GM21381 (cell line): ENCODE measurements around the gene CZIB.

Source experiments
- ATAC-seq: cut with Tn5 transposase; IDR thresholded peaks from one replicate; pipeline ENCODE4 v1.9.1; 2021; ENCODE audit warnings: mild to moderate bottlenecking, moderate library complexity; ENCODE audit not compliant: unreplicated experiment

The CZIB gene

GRCh38 chr1:53220171-53220961, at the start of gene CZIB:
TSS of gene CZIB (minus strand) at chr1:53220634. CDS start at chr1:53220575, 59 bp downstream.
- peak; percentile 92 for ATAC-seq

- no peak for ATAC-seq
Observed at GRCh38 chr1:53270107-53270506, 49.7 kb upstream of the CZIB start.

- ATAC-seq: no peak
Observed at GRCh38 chr1:53267761-53268160, 47.3 kb upstream of the CZIB start.

GRCh38 chr1:53266038-53266437, 45.6 kb upstream of the CZIB start:
- no peak for ATAC-seq

DNA sequence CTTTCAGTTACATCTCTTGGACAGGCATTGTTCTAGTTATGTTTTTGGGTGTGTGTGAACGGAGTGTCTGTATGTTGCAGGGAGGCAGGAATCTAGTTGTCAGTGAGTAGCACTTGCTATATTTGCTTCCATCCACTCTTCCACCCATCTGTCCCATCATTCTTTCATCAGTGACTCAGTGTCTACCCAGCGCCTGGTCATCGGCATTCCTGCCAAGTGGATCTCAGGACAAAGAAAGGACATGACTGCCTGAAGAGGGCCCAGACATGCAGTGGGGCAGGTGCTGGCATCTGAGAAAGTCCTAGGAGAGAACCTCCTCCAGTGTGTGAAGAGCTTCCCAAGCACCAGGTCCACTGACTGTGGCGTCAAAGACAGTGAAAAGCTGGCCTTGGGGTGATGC, 45.1 kb upstream of the CZIB start:
- no peak for ATAC-seq

- ATAC-seq: no peak
Observed at GRCh38 chr1:53264048-53264447, 43.6 kb upstream of the CZIB start.

GRCh38 chr1:53262000-53262399, 41.6 kb upstream of the CZIB start:
- no peak for ATAC-seq

DNA sequence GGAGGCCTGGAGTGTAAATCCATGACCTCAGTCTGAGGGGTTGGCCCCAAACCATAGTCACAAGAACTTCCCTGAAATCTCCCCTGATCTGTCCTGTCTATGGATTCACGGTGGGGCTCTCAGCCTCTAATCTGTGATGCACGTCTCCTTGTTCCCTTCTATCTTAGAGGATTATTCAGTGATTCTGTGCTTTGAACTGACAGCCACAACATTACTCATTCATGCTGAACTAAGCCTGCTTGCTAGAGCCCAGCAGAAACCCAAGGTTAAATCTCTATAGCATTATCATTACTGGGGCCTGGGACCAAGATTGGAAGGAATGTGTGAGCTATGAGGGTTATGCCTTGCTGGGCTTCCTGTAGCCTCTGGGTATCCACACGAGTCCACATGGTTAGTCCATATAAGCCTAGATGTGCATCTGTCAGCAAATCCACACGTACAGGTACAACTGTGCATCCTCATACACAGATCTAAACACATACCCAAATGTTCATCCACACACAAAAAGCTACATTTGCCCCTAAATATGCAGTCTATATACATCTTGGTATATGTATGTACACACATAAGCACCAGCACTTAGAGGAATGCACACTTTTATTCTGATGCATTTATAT, 40.3 kb upstream of the CZIB start:
- no peak for ATAC-seq

- ATAC-seq: no peak
Observed at GRCh38 chr1:53259932-53260331, 39.5 kb upstream of the CZIB start.

GRCh38 chr1:53258216-53258615, 37.8 kb upstream of the CZIB start:
- no peak for ATAC-seq

GRCh38 chr1:53257454-53258081, 37.1 kb upstream of the CZIB start:
- ATAC-seq: no peak

DNA sequence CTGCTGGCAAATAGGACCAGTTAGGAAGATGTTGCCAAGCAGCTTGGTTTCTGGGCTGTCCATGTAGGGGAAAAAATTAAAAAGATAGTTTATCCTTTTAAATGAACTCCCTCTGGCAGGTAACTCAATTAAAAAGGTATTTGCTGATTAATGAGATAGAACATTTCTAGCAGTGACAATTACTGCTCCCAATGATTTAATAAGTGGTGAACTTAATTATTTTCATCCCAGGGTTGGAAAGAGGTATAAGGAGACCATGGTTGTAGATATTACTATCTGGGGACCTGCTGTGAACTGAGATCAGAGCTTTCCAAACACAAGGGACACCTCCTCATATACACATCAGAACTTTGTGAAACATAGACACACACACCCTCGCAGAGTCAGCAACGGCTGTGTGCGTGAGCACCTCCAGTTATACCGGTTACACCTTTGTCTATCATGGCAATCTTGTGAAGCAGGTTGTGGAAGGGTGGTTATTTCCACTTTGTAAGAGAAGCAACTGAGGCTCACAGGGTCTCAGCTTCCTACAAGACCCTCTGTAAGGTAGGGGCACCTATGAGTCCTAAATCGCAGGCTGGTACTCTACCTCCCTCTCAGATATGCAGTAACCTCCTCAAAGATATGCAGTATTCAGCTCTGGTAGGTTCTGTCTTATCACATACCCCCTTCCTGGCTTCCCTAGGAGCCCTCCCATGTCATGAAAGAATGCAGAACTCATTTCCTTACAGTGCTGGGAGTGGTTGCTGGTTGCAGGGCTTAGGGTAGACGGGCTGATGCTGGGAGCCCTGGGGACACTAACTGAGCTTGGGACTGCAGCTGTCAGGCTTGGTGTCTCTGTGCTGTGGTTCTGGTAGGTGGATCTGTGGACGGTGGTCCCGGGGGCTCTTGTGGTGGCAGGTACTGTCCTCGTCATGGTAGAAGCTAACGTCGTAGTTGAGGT, 36.3 kb upstream of the CZIB start:
- ATAC-seq: no peak

DNA sequence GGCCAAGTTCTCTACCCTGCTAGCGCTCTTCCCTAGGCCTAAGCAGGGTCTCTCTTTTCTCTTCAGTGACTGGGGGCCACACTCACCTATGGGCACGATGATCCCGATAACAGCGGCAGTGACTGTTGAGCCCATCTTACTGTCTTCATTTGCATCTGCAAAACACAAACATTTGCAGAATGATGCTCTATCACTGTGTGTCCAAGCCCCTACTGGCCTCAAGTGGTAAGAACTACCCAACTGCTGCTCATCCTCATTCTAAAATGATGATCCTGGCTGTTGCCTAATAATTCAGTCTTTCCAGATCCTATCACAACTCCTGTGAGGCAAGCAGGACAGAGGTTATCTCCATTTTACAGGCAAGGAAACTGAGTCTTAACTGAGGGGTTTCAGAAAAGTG, 34.6 kb upstream of the CZIB start:
- ATAC-seq: no peak

GRCh38 chr1:53254011-53254640, 33.7 kb upstream of the CZIB start:
- ATAC-seq: no peak

DNA sequence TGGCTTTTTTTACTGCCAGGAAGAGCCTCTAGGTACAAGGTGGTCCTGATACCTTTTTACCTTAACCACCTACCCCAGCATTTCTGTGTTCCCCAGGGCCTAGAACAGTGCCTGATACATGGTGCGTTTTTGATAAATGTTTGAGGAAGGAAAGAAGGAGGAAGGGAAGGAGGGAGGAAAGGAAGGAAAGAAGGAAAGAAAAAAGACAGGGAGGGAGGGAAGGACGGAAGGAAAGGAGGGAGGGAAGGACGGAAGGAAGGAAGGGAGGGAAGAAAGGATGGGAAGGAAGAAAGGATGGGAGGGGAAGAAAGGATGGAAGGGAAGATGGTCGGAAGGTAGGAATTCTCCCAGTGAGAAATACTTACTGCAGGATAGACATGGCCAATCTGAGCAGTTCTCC, 29.9 kb upstream of the CZIB start:
- no peak for ATAC-seq

- no peak for ATAC-seq
Observed at GRCh38 chr1:53249706-53250105, 29.3 kb upstream of the CZIB start.

DNA sequence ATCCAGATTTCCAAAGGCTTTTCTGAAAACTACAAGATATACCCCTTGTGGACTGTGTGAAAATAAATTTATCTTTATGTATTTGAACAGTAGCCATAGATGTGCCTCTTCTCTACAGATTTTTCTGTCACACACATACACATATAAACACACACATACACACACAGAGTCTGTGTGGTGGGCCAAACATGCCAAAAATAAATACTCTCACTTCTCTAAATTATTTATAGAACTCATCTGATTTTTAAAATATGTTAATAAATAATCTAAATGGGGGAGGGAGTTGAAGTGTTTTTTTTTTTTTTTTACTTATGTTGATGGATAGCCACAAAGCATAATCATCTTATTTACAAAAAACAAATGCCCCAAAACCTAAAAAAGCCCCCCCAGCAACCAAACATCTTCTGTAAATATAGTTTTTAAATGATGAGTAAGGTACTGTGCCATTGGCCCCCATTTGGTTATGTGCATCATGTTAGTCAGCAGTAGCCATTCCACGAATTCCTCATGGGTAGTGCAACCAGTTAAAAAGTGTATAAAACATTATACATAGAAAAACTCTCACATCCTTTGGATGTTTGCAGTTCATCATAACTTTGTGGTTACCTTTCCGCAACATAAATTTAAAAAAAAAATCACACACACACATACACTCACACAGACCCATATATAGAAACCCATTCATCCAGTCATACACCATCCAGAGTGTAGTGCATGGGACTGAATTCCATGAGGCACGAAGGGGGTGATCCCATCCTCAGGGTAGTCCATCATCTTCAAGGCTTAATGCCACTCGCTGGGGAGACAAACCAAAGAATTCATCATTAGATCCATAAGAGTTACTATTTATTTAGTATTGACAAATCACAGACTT, 26.1 kb upstream of the CZIB start:
- ATAC-seq: no peak

DNA sequence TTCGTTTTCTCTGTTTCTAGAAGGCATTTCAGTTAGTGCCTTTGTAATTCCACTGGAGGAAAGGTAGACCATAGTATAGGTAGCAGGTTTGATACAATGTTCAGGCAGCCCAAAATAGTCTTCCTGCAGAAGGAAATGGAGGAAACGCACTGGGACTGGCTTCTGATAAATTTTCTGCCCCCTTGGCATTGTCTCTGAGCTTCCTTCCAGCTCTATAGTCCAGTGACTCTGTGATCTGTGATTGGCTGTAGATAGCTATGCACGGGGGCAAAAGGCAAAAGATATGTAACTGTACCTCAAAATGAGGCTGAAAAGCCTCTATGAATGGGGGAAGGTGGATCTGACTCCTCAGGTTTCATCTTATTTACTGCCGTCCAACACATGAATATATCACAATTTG, 23.7 kb upstream of the CZIB start:
- ATAC-seq: no peak

DNA sequence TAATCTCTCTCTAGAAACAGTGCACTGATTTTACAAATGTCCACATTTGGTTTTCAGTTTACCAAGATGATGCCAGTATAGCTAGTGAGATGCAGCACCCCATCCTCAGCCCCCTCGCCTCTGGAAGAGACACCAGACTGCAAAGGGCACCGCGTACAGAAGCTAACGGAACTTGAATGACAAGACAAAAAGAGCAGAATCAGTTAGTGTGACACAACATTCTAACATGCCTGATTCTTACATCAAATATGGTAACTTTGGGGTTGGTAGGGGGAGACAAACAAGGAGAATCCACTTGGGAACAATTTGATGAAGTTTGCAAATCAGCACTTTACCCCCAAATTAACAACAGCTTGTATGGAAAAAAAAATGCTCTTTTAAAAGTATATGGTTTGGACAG, 21.9 kb upstream of the CZIB start:
- no peak for ATAC-seq

DNA sequence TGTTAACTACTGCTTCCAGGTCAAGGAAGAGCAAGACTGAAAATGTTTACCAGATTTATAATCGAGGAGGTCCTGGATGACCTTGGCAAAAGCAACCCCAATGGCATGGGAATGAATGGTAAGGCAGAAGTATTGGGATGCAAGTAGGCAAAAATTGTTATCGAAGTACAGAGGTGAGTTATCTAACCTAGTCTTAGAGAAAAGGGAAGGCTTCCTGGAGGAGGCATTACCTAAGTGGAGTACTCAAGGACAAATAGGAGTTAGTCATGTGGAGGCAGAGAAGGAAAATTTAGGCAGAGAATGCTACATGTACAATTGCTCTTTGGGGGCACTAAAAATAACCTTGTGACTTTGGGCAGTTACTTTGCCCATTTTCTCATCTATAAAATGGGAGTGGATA, 21.4 kb upstream of the CZIB start:
- no peak for ATAC-seq
